ENCODE data around the gene DPM3.

DNA sequence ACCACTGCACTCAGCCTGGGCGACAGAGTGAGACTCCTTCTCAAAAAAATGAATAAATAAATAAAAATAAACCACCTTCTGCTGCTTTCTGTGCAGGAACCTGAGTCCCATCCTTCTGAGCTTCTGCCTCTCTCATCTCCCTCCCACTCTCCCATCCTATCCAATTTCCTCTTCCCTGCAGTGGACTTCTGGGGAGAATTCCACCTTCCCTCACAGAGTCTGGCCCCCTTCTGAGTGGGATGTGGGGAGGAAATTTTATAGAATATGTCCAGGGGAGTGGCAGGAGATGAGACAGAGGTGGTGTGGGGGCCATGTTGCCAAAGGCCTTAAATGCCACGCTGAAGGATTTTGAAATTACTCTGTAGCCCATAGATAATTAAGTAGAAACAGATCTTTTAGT, 18.0 kb downstream of the DPM3 start:
- TF ChIP-seq TP53 (CRISPR knock-in tag; conservative IDR thresholded peaks at IDR 0.05) (no peak), ZBTB1 (CRISPR knock-in tag; IDR thresholded peaks at IDR 0.05; ENCODE audit: borderline replicate concordance) (no peak), HDAC2 (CRISPR knock-in tag; IDR thresholded peaks at IDR 0.05) (no peak), PAX8 (CRISPR knock-in tag; IDR thresholded peaks at IDR 0.05; ENCODE audit: borderline replicate concordance) (no peak), SMARCC2 (IDR thresholded peaks at IDR 0.05) (no peak), POLR2A (IDR thresholded peaks at IDR 0.05; ENCODE audit: insufficient read depth in 1 of 2, low read depth in 2 of 2, low read length in 2 of 2) (no peak), HDAC6 (IDR thresholded peaks at IDR 0.05; ENCODE audit: low read depth, low read length) (no peak)
- TF ChIP-seq, protein P1, sequence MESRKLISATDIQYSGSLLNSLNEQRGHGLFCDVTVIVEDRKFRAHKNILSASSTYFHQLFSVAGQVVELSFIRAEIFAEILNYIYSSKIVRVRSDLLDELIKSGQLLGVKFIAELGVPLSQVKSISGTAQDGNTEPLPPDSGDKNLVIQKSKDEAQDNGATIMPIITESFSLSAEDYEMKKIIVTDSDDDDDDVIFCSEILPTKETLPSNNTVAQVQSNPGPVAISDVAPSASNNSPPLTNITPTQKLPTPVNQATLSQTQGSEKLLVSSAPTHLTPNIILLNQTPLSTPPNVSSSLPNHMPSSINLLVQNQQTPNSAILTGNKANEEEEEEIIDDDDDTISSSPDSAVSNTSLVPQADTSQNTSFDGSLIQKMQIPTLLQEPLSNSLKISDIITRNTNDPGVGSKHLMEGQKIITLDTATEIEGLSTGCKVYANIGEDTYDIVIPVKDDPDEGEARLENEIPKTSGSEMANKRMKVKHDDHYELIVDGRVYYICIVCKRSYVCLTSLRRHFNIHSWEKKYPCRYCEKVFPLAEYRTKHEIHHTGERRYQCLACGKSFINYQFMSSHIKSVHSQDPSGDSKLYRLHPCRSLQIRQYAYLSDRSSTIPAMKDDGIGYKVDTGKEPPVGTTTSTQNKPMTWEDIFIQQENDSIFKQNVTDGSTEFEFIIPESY (CRISPR knock-in tag; IDR thresholded peaks at IDR 0.05), result no peak
- TF ChIP-seq, protein P2, sequence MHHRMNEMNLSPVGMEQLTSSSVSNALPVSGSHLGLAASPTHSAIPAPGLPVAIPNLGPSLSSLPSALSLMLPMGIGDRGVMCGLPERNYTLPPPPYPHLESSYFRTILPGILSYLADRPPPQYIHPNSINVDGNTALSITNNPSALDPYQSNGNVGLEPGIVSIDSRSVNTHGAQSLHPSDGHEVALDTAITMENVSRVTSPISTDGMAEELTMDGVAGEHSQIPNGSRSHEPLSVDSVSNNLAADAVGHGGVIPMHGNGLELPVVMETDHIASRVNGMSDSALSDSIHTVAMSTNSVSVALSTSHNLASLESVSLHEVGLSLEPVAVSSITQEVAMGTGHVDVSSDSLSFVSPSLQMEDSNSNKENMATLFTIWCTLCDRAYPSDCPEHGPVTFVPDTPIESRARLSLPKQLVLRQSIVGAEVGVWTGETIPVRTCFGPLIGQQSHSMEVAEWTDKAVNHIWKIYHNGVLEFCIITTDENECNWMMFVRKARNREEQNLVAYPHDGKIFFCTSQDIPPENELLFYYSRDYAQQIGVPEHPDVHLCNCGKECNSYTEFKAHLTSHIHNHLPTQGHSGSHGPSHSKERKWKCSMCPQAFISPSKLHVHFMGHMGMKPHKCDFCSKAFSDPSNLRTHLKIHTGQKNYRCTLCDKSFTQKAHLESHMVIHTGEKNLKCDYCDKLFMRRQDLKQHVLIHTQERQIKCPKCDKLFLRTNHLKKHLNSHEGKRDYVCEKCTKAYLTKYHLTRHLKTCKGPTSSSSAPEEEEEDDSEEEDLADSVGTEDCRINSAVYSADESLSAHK (CRISPR knock-in tag; IDR thresholded peaks at IDR 0.05; ENCODE audit: borderline replicate concordance), result no peak
- TF ChIP-seq, protein P3, sequence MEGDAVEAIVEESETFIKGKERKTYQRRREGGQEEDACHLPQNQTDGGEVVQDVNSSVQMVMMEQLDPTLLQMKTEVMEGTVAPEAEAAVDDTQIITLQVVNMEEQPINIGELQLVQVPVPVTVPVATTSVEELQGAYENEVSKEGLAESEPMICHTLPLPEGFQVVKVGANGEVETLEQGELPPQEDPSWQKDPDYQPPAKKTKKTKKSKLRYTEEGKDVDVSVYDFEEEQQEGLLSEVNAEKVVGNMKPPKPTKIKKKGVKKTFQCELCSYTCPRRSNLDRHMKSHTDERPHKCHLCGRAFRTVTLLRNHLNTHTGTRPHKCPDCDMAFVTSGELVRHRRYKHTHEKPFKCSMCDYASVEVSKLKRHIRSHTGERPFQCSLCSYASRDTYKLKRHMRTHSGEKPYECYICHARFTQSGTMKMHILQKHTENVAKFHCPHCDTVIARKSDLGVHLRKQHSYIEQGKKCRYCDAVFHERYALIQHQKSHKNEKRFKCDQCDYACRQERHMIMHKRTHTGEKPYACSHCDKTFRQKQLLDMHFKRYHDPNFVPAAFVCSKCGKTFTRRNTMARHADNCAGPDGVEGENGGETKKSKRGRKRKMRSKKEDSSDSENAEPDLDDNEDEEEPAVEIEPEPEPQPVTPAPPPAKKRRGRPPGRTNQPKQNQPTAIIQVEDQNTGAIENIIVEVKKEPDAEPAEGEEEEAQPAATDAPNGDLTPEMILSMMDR (CRISPR knock-in tag; IDR thresholded peaks at IDR 0.05), result no peak
